H9 (cell line): ENCODE measurements around the gene S100Z. TPM values are rescaled to one million over a fixed set of nuclear protein-coding genes. Genes with fewer than 3 reads are reported as not detected.

Experiments
- DNase-seq: peaks from one replicate; pipeline ENCODE4 v3.0.0-alpha.2; 2017
- H2AFZ ChIP-seq: one replicate; pipeline ENCODE4 v1.6.1; 2013; ENCODE audit warnings: mild to moderate bottlenecking, low read length, control low read depth, moderate library complexity
- H2AK5ac ChIP-seq: 2 replicates; pipeline ENCODE4 v1.6.1; 2013; ENCODE audit warnings: low read length, control low read depth, mixed read lengths; ENCODE audit not compliant: insufficient read length
- H2BK120ac ChIP-seq: one replicate; pipeline ENCODE4 v1.6.1; 2013; ENCODE audit warnings: low read depth, mild to moderate bottlenecking, low read length, control low read depth, inconsistent platforms; ENCODE audit not compliant: poor library complexity, severe bottlenecking
- H2BK12ac ChIP-seq: 2 replicates; pipeline ENCODE4 v1.6.1; 2013; ENCODE audit warnings: low read length, control low read depth, mixed read lengths, low read depth; ENCODE audit not compliant: insufficient read length
- H2BK15ac ChIP-seq: 2 replicates; pipeline ENCODE4 v1.6.1; 2013; ENCODE audit warnings: low read depth, low read length, control low read depth
- H2BK20ac ChIP-seq: one replicate; pipeline ENCODE4 v1.6.1; 2013; ENCODE audit warnings: low read depth, mild to moderate bottlenecking, low read length, control low read depth, inconsistent platforms; ENCODE audit not compliant: poor library complexity, severe bottlenecking
- H2BK5ac ChIP-seq: 2 replicates; pipeline ENCODE4 v1.6.1; 2013; ENCODE audit warnings: low read length, control low read depth, mixed read lengths; ENCODE audit not compliant: insufficient read length
- H3K14ac ChIP-seq: 2 replicates; pipeline ENCODE4 v1.6.1; 2013; ENCODE audit warnings: low read length, control low read depth; ENCODE audit not compliant: insufficient read depth
- H3K18ac ChIP-seq: 2 replicates; pipeline ENCODE4 v1.6.1; 2013; ENCODE audit warnings: low read depth, mild to moderate bottlenecking, mixed read lengths, low read length, control low read depth; ENCODE audit not compliant: insufficient read length
- H3K23ac ChIP-seq: 2 replicates; pipeline ENCODE4 v1.6.1; 2013; ENCODE audit warnings: low read length, control low read depth, mixed read lengths, low read depth; ENCODE audit not compliant: insufficient read length
- H3K23me2 ChIP-seq: 2 replicates; pipeline ENCODE4 v1.6.1; 2013; ENCODE audit warnings: low read depth, mild to moderate bottlenecking, mixed read lengths, low read length, control low read depth; ENCODE audit not compliant: insufficient read length, poor library complexity, severe bottlenecking
- H3K27ac ChIP-seq: 2 replicates; pipeline ENCODE4 v1.5.1; 2013; ENCODE audit warnings: low read length, control low read depth, mixed read lengths, low read depth; ENCODE audit not compliant: insufficient read length
- H3K27me3 ChIP-seq: 2 replicates; pipeline ENCODE4 v1.6.1; 2013; ENCODE audit warnings: low read length, control low read depth, inconsistent platforms; ENCODE audit not compliant: insufficient read depth
- H3K4ac ChIP-seq: 2 replicates; pipeline ENCODE4 v1.6.1; 2013; ENCODE audit warnings: low read depth, mild to moderate bottlenecking, control low read depth, inconsistent platforms, low read length, moderate library complexity
- H3K4me1 ChIP-seq: 2 replicates; pipeline ENCODE4 v1.6.1; 2013; ENCODE audit warnings: low read length, control low read depth, inconsistent platforms; ENCODE audit not compliant: insufficient read depth
- H3K4me2 ChIP-seq: 2 replicates; pipeline ENCODE4 v1.6.1; 2013; ENCODE audit warnings: low read length, control low read depth, mixed read lengths; ENCODE audit not compliant: insufficient read length, insufficient read depth
- H3K56ac ChIP-seq: 2 replicates; pipeline ENCODE4 v1.6.1; 2013; ENCODE audit warnings: low read depth, mild to moderate bottlenecking, mixed read lengths, low read length, control low read depth; ENCODE audit not compliant: insufficient read length
- H3K79me1 ChIP-seq: 2 replicates; pipeline ENCODE4 v1.6.1; 2013; ENCODE audit warnings: low read depth, mild to moderate bottlenecking, moderate library complexity, low read length, control low read depth, inconsistent platforms; ENCODE audit not compliant: insufficient read depth, poor library complexity, severe bottlenecking
- H3K79me2 ChIP-seq: 2 replicates; pipeline ENCODE4 v1.6.1; 2013; ENCODE audit warnings: low read length, control low read depth, inconsistent platforms; ENCODE audit not compliant: insufficient read depth
- H3K9ac ChIP-seq: 2 replicates; pipeline ENCODE4 v1.6.1; 2013; ENCODE audit warnings: low read length, control low read depth, mixed read lengths; ENCODE audit not compliant: insufficient read length; ENCODE audit errors: extremely low read depth
- H3K9me3 ChIP-seq: one replicate; pipeline ENCODE4 v1.6.1; 2013; ENCODE audit warnings: low read depth, low read length, inconsistent platforms; ENCODE audit not compliant: control insufficient read depth
- H3T11ph ChIP-seq: one replicate; pipeline ENCODE4 v1.6.1; 2013; ENCODE audit warnings: mild to moderate bottlenecking, low read length, control low read depth, inconsistent platforms
- H4K20me1 ChIP-seq: one replicate; pipeline ENCODE4 v1.6.1; 2013; ENCODE audit not compliant: control insufficient read depth, insufficient read length, insufficient read depth
- H4K5ac ChIP-seq: 2 replicates; pipeline ENCODE4 v1.6.1; 2013; ENCODE audit warnings: low read depth, mild to moderate bottlenecking, mixed read lengths, low read length, control low read depth; ENCODE audit not compliant: insufficient read length
- H4K8ac ChIP-seq: replicated peaks from 2 replicates; pipeline ENCODE4 v1.6.1; 2013; ENCODE audit warnings: low read length, control low read depth, mixed read lengths, low read depth; ENCODE audit not compliant: insufficient read length
- H4K91ac ChIP-seq: 2 replicates; pipeline ENCODE4 v1.6.1; 2013; ENCODE audit warnings: low read depth, mild to moderate bottlenecking, moderate library complexity, mixed read lengths, low read length, control low read depth; ENCODE audit not compliant: insufficient read length
- H3K27ac Mint-ChIP-seq, 3 experiments: 2 replicates in 2 of 3; 3 replicates in 1 of 3; pipeline ENCODE4 v1.8.0; 2020 to 2021; ENCODE audit warnings: mixed read lengths in 3 of 3, mild to moderate bottlenecking in 1 of 3, moderate library complexity in 1 of 3
- H3K27me3 Mint-ChIP-seq: 2 replicates; pipeline ENCODE4 v1.8.0; 2021; ENCODE audit warnings: low read depth, mild to moderate bottlenecking, moderate library complexity, mixed read lengths
- H3K36me3 Mint-ChIP-seq, 3 experiments: 2 replicates in 2 of 3; 3 replicates in 1 of 3; pipeline ENCODE4 v1.8.0; 2020 to 2021; ENCODE audit warnings: low read depth in 3 of 3, mixed read lengths in 3 of 3; ENCODE audit not compliant: insufficient read depth in 1 of 3
- H3K4me1 Mint-ChIP-seq, 2 experiments: 2 replicates each; pipeline ENCODE4 v1.8.0; 2020; ENCODE audit warnings: mixed read lengths in 2 of 2
- H3K4me3 Mint-ChIP-seq, 2 experiments: 2 replicates in 1 of 2; 3 replicates in 1 of 2; pipeline ENCODE4 v1.8.0; 2020 to 2021; ENCODE audit warnings: mild to moderate bottlenecking in 2 of 2, mixed read lengths in 2 of 2, moderate library complexity in 1 of 2
- H3K9me3 Mint-ChIP-seq, 2 experiments: 2 replicates in 1 of 2; 3 replicates in 1 of 2; pipeline ENCODE4 v1.8.0; 2020; ENCODE audit warnings: mild to moderate bottlenecking in 2 of 2, mixed read lengths in 2 of 2, moderate library complexity in 1 of 2
- WGBS: extraction: QIAGEN DNeasy Blood & Tissue Kit; methylation state at CpG from one replicate; pipeline ENCODE4 v1.1.7; 2013; ENCODE audit warnings: missing lambda C conversion rate, low lambda C conversion rate, mixed read lengths; ENCODE audit not compliant: insufficient read length; ENCODE audit errors: extremely low coverage; 5-methylcytosine and 5-hydroxymethylcytosine counted together
- total RNA-seq: library from RNA; stranded (reverse); gene quantifications from 2 replicates; pipeline ENCODE4 v1.2.1, GENCODE V29; 2021
- TF ChIP-seq, protein P1 (sequence below): fragments of 200-600 bp; sonication (generic); conservative IDR thresholded peaks from 3 replicates; pipeline ENCODE4 v1.8.0; 2021; ENCODE audit warnings: antibody characterized with exemption, mild to moderate bottlenecking

The S100Z gene
- total RNA-seq, 1 experiment from 2014 or later, result not detected

DNA sequence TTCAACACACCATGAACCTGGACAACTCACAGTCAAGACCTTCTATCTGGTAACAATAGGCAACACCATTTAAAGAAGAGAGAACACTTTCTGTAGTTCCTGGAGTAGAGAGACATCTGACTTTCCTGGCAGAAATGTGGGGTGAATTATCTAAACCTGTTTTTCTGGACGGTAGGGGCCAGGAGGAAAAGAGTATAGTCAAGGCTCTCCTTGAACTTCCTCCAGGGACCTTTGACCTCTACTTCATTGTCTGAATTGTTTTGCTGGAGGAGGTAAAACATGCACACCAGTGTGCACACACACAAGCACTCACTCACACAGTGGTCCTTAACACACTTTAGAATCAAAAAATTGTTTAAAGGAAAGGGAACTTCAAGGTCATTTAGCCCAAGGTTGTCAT, 13.2 kb downstream of the S100Z start:
- no peak overlapping the region for H4K91ac ChIP-seq
- no peak overlapping the region for H2AFZ ChIP-seq
- no peak for DNase-seq
- Mint-ChIP-seq H3K9me3 (no peaks in the 10 kb centered on the region), H3K4me3 (no peak overlapping the region), H3K27me3 (no peaks in the 10 kb centered on the region), H3K36me3 (no peaks in the 10 kb centered on the region), H3K4me1 (peaks cover 11 to 15% of the 10 kb centered on the region in 2 experiments), H3K27ac (no peak overlapping the region)
- H3K23ac ChIP-seq, result no peak overlapping the region
- WGBS, result no CpG with 5 or more reads among the region's 1 CpG
- H4K5ac ChIP-seq, result no peak overlapping the region
- TF ChIP-seq, protein P1, sequence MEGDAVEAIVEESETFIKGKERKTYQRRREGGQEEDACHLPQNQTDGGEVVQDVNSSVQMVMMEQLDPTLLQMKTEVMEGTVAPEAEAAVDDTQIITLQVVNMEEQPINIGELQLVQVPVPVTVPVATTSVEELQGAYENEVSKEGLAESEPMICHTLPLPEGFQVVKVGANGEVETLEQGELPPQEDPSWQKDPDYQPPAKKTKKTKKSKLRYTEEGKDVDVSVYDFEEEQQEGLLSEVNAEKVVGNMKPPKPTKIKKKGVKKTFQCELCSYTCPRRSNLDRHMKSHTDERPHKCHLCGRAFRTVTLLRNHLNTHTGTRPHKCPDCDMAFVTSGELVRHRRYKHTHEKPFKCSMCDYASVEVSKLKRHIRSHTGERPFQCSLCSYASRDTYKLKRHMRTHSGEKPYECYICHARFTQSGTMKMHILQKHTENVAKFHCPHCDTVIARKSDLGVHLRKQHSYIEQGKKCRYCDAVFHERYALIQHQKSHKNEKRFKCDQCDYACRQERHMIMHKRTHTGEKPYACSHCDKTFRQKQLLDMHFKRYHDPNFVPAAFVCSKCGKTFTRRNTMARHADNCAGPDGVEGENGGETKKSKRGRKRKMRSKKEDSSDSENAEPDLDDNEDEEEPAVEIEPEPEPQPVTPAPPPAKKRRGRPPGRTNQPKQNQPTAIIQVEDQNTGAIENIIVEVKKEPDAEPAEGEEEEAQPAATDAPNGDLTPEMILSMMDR, result no peak
- no peaks in the 10 kb centered on the region for H3K9me3 ChIP-seq
- no peak overlapping the region for H3K4ac ChIP-seq
- H3K18ac ChIP-seq, result no peak overlapping the region
- no peaks in the 10 kb centered on the region for H3K4me1 ChIP-seq
- H3K56ac ChIP-seq, result no peak overlapping the region
- no peak overlapping the region for H2BK15ac ChIP-seq
- no peak overlapping the region for H2BK12ac ChIP-seq
- no peak overlapping the region for H2BK120ac ChIP-seq
- H3T11ph ChIP-seq, result no peak overlapping the region
- H2BK20ac ChIP-seq, result no peak overlapping the region
- no peaks in the 10 kb centered on the region for H3K27me3 ChIP-seq
- H4K8ac ChIP-seq, result no peak overlapping the region
- H2BK5ac ChIP-seq, result no peak overlapping the region
- no peaks in the 10 kb centered on the region for H4K20me1 ChIP-seq
- no peak overlapping the region for H3K27ac ChIP-seq
- H2AK5ac ChIP-seq, result no peak overlapping the region
- no peak overlapping the region for H3K14ac ChIP-seq
- H3K4me2 ChIP-seq, result no peak overlapping the region
- no peaks in the 10 kb centered on the region for H3K23me2 ChIP-seq
- no peak overlapping the region for H3K9ac ChIP-seq
- H3K79me2 ChIP-seq, result no peaks in the 10 kb centered on the region
- H3K79me1 ChIP-seq, result no peaks in the 10 kb centered on the region
